ENCODE data around the gene PSMD14. TPM values are rescaled to one million over a fixed set of nuclear protein-coding genes. Genes with fewer than 3 reads are reported as not detected.

The PSMD14 gene
- polyA plus RNA-seq, 1 experiment, result 95.3 TPM

GRCh38 chr2:161384864-161385263 is 76.6 kb downstream of the PSMD14 start:
- POLR2A ChIA-PET, result no interaction called here
- H3K27ac ChIP-seq (ENCODE audit: low read depth, low read length), result no peak overlapping the region
- CTCF ChIA-PET, result no interaction called here
- no peaks in the 10 kb centered on the region for H3K9me3 ChIP-seq (ENCODE audit: control insufficient read depth, insufficient read depth, low read length)
- no peak overlapping the region for H3K4me3 ChIP-seq (ENCODE audit: low read depth, low read length)
- H3K27me3 ChIP-seq (ENCODE audit: control insufficient read depth, insufficient read depth, low read length), result no peaks in the 10 kb centered on the region
- no peak for DNase-seq (ENCODE audit: low read depth, low spot score)
- TF ChIP-seq, protein P1, sequence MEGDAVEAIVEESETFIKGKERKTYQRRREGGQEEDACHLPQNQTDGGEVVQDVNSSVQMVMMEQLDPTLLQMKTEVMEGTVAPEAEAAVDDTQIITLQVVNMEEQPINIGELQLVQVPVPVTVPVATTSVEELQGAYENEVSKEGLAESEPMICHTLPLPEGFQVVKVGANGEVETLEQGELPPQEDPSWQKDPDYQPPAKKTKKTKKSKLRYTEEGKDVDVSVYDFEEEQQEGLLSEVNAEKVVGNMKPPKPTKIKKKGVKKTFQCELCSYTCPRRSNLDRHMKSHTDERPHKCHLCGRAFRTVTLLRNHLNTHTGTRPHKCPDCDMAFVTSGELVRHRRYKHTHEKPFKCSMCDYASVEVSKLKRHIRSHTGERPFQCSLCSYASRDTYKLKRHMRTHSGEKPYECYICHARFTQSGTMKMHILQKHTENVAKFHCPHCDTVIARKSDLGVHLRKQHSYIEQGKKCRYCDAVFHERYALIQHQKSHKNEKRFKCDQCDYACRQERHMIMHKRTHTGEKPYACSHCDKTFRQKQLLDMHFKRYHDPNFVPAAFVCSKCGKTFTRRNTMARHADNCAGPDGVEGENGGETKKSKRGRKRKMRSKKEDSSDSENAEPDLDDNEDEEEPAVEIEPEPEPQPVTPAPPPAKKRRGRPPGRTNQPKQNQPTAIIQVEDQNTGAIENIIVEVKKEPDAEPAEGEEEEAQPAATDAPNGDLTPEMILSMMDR (IDR thresholded peaks at IDR 0.05; ENCODE audit: low read depth, low read length), result no peak

DNA sequence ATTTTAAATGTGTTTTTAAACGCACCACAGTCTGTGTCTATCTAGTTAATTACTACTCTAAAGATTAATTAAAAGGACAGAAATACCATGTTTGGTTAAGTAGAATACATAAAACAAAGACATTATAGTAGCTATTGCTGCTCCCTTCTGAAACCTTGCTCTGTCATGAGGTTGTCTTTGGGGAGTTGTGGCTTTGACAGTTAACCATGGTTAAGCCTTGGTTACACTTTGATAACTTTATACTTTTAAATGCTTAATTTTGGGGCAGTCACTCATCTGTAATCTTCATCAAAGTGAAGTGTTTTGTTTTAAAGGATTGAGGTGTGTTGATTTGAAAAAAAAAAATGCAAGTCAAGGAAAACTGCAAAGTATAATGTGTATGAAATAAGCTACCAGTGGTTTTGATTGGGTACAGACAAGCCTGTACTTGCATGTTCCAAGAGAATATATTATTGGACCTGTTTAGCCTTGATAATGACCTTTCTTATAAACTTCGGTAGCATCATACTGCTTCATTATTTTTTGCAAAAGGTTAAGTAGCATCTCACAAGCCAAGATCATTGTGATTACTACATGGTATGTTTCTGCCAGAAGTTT is 78.1 kb downstream of the PSMD14 start:
- no peak for DNase-seq (ENCODE audit: low read depth, low spot score)
- POLR2A ChIA-PET, result no interaction called here
- H3K4me3 ChIP-seq (ENCODE audit: low read depth, low read length), result no peak overlapping the region
- no peaks in the 10 kb centered on the region for H3K9me3 ChIP-seq (ENCODE audit: control insufficient read depth, insufficient read depth, low read length)
- CTCF ChIA-PET, result no interaction called here
- TF ChIP-seq, protein P1 (IDR thresholded peaks at IDR 0.05; ENCODE audit: low read depth, low read length), result no peak
- no peak overlapping the region for H3K27ac ChIP-seq (ENCODE audit: low read depth, low read length)
- H3K27me3 ChIP-seq (ENCODE audit: control insufficient read depth, insufficient read depth, low read length), result no peaks in the 10 kb centered on the region

DNA sequence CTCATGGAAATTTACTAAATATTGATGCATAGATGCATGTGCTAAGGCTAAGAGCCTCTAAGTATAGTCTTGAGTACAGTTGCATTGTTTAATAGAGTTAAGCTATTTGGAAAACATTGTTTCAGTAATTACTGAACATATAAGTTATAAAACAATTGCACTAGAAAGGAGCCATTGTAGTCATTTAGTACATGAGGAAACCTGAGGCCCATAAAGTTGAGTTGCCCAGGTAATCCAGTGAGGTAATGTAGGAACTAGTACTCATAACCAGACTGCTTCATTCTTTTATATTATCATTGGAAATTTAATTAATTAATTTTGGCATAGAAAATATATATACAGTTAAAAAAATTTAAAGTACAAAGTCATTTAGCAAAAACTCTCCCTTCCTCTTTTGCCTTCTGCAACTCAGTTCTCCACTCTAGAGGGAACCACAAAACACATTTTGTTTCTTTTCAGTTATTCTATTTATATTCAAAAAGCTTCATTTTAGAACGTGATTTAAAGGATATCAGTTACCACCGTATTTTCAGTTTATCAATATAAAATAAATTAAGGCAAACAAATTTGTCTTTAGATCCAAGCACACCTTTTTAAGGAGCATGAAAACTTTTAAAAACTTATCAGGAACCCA is 80.0 kb downstream of the PSMD14 start:
- POLR2A ChIA-PET, result no interaction called here

DNA sequence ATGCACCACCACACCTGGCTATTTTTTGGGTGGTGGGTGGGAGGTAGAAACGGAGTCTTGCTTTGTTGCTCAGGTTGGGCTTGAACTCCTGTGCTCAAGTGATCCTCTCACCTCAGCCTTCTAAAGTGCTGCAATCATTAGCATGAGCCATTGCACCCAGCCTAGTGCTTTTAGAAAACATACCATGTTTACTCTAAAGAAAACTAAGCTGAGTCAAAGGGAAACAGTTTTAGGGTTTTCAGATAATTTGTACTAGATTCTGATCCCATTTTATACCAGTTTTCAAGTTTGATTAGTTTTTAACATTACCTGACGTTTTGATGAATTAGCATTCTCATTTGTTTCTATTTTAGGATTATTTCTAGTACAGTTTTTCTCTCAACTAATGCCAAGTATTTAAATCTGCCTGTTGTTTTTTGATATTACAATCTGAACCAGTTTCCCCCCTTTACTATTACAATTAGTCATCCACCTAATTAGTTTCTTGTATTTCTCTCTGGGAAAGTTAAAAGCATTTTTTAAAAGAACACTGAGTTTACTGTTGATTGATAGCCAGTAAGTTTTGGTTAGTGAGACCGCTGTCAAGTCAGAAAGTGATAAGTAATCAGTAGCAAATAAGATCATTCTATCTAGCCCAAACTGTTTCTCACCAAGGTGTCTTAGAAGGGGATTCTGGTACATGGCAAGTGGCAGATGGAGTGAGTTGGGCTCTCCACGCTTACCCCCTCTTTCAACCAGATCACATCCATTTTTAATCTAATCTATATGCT is 83.7 kb downstream of the PSMD14 start:
- Histone ChIP-seq H3K27ac (ENCODE audit: low read depth, low read length) (no peak overlapping the region), H3K27me3 (ENCODE audit: control insufficient read depth, insufficient read depth, low read length) (no peaks in the 10 kb centered on the region), H3K4me3 (ENCODE audit: low read depth, low read length) (no peak overlapping the region), H3K9me3 (ENCODE audit: control insufficient read depth, insufficient read depth, low read length) (no peaks in the 10 kb centered on the region)
- CTCF ChIA-PET, result no interaction called here
- DNase-seq (ENCODE audit: low read depth, low spot score), result no peak
- TF ChIP-seq, protein P1 (IDR thresholded peaks at IDR 0.05; ENCODE audit: low read depth, low read length), result no peak
- POLR2A ChIA-PET, result no interaction called here

More for the DNA sequence above, 80.0 kb downstream of the PSMD14 start:
- H3K4me3 ChIP-seq (ENCODE audit: low read depth, low read length), result no peak overlapping the region
- no peak overlapping the region for H3K27ac ChIP-seq (ENCODE audit: low read depth, low read length)
- DNase-seq (ENCODE audit: low read depth, low spot score), result no peak
- no peaks in the 10 kb centered on the region for H3K9me3 ChIP-seq (ENCODE audit: control insufficient read depth, insufficient read depth, low read length)
- CTCF ChIA-PET, result no interaction called here
- TF ChIP-seq, protein P1 (IDR thresholded peaks at IDR 0.05; ENCODE audit: low read depth, low read length), result no peak
- no peaks in the 10 kb centered on the region for H3K27me3 ChIP-seq (ENCODE audit: control insufficient read depth, insufficient read depth, low read length)

- H3K9me3 ChIP-seq (ENCODE audit: control insufficient read depth, insufficient read depth, low read length), result no peaks in the 10 kb centered on the region
- ChIA-PET POLR2A (no interaction called here), CTCF (no interaction called here)
- TF ChIP-seq, protein P1 (IDR thresholded peaks at IDR 0.05; ENCODE audit: low read depth, low read length), result no peak
- H3K27ac ChIP-seq (ENCODE audit: low read depth, low read length), result no peak overlapping the region
- DNase-seq (ENCODE audit: low read depth, low spot score), result no peak
- H3K4me3 ChIP-seq (ENCODE audit: low read depth, low read length), result no peak overlapping the region
- H3K27me3 ChIP-seq (ENCODE audit: control insufficient read depth, insufficient read depth, low read length), result no peaks in the 10 kb centered on the region
Observed at GRCh38 chr2:161400076-161400475, 91.9 kb downstream of the PSMD14 start.

Data from AG04450 (cell line).